Nephron progenitor cell (in vitro differentiated cells): ENCODE measurements around the gene DHX58.
A peak's percentile ranks its signal among the peaks of the same experiment; 100 is the strongest.

Experiments used
- DNase-seq: peaks from one replicate; pipeline ENCODE4 v3.0.0; 2021
- H3K27ac Mint-ChIP-seq: 2 replicates; pipeline ENCODE4 v1.8.0; 2021; ENCODE audit warnings: mild to moderate bottlenecking, moderate library complexity, mixed read lengths
- H3K27me3 Mint-ChIP-seq: 2 replicates; pipeline ENCODE4 v1.8.0; 2021; ENCODE audit warnings: mild to moderate bottlenecking, low read depth, mixed read lengths; ENCODE audit not compliant: poor library complexity
- H3K36me3 Mint-ChIP-seq: 2 replicates; pipeline ENCODE4 v1.8.0; 2021; ENCODE audit warnings: low read depth, mixed read lengths
- H3K4me1 Mint-ChIP-seq: 2 replicates; pipeline ENCODE4 v1.8.0; 2021; ENCODE audit warnings: mixed read lengths
- H3K4me3 Mint-ChIP-seq: 2 replicates; pipeline ENCODE4 v1.8.0; 2021; ENCODE audit warnings: mild to moderate bottlenecking, moderate library complexity, mixed read lengths
- H3K9me3 Mint-ChIP-seq: 2 replicates; pipeline ENCODE4 v1.8.0; 2021; ENCODE audit warnings: mild to moderate bottlenecking, moderate library complexity, mixed read lengths
- TF ChIP-seq, protein P1 (sequence below): fragments of 200-600 bp; sonication (generic); IDR thresholded peaks from 2 replicates; pipeline ENCODE4 v1.5.0; 2021; ENCODE audit warnings: antibody characterized with exemption

DHX58 gene

GRCh38 chr17:42096360-42097111, 16.0 kb downstream of the DHX58 start:
- peak overlapping the region; percentile 25 for H3K4me3 Mint-ChIP-seq
- no peak for DNase-seq
- H3K9me3 Mint-ChIP-seq, result no peaks in the 10 kb centered on the region
- TF ChIP-seq, protein P1, sequence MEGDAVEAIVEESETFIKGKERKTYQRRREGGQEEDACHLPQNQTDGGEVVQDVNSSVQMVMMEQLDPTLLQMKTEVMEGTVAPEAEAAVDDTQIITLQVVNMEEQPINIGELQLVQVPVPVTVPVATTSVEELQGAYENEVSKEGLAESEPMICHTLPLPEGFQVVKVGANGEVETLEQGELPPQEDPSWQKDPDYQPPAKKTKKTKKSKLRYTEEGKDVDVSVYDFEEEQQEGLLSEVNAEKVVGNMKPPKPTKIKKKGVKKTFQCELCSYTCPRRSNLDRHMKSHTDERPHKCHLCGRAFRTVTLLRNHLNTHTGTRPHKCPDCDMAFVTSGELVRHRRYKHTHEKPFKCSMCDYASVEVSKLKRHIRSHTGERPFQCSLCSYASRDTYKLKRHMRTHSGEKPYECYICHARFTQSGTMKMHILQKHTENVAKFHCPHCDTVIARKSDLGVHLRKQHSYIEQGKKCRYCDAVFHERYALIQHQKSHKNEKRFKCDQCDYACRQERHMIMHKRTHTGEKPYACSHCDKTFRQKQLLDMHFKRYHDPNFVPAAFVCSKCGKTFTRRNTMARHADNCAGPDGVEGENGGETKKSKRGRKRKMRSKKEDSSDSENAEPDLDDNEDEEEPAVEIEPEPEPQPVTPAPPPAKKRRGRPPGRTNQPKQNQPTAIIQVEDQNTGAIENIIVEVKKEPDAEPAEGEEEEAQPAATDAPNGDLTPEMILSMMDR, result no peak
- peaks cover 59% of the 10 kb centered on the region for H3K4me1 Mint-ChIP-seq
- peak overlapping the region; percentile 51 for H3K27ac Mint-ChIP-seq
- no peaks in the 10 kb centered on the region for H3K36me3 Mint-ChIP-seq
- peaks cover 38% of the 10 kb centered on the region for H3K27me3 Mint-ChIP-seq

DNA sequence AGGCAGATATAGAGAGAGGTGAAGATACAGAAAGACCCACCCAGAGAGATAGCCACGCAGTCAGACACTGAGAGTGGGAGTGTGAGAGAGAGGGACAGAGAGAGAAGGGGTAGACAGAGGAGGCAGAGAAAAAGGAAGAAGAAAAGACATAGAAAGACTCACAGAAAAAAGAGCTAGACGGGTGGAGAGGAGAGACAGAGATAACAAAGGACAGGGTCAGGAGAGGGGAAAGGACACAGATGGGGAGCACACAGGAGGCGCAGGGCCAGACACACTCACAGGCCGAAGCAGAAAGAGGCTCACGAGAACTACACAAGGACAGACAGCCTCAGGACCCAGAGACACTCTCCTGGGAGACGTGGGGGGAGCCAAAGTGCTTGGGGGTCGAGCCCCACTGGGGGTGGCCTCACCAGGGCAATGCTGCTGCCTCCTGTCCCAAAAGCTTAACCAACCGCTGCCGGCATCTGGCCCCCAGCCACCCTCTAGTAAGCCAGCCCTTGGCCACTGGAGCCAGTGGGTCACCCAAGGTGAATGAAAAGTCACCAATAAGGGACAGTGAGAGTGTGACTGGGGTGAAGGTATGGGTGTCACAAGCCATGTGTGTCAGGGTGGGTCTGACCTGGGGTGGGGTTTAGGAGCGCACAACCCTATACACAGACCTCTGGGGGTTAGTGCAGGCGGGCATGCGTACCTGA, 18.0 kb downstream of the DHX58 start:
- DNase-seq, result no peak
- Mint-ChIP-seq H3K4me3 (no peak overlapping the region), H3K9me3 (no peaks in the 10 kb centered on the region), H3K27me3 (peaks cover 30% of the 10 kb centered on the region), H3K36me3 (no peaks in the 10 kb centered on the region), H3K27ac (peak overlapping the region; percentile 1), H3K4me1 (peaks cover 74% of the 10 kb centered on the region)
- TF ChIP-seq, protein P1, result no peak

- no peaks in the 10 kb centered on the region for H3K9me3 Mint-ChIP-seq
- H3K4me3 Mint-ChIP-seq, result no peak overlapping the region
- no peaks in the 10 kb centered on the region for H3K36me3 Mint-ChIP-seq
- H3K4me1 Mint-ChIP-seq, result peaks cover 78% of the 10 kb centered on the region
- DNase-seq, result no peak
- peaks cover 23% of the 10 kb centered on the region for H3K27me3 Mint-ChIP-seq
- no peak overlapping the region for H3K27ac Mint-ChIP-seq
- TF ChIP-seq, protein P1, result no peak
These were observed 19.6 kb downstream of the DHX58 start for GRCh38 chr17:42092939-42093338.

GRCh38 chr17:42090964-42091790, 21.3 kb downstream of the DHX58 start:
- peak overlapping the region; percentile 35 for H3K27ac Mint-ChIP-seq
- H3K36me3 Mint-ChIP-seq, result no peaks in the 10 kb centered on the region
- H3K9me3 Mint-ChIP-seq, result no peaks in the 10 kb centered on the region
- H3K27me3 Mint-ChIP-seq, result peaks cover 6% of the 10 kb centered on the region
- H3K4me3 Mint-ChIP-seq, result no peak overlapping the region
- H3K4me1 Mint-ChIP-seq, result peaks cover 73% of the 10 kb centered on the region
- no peak for DNase-seq
- TF ChIP-seq, protein P1, result no peak

- no peak for DNase-seq
- Mint-ChIP-seq H3K36me3 (no peaks in the 10 kb centered on the region), H3K4me1 (peaks cover 55% of the 10 kb centered on the region), H3K27ac (no peak overlapping the region), H3K9me3 (no peaks in the 10 kb centered on the region), H3K27me3 (peaks cover 5% of the 10 kb centered on the region), H3K4me3 (no peak overlapping the region)
- TF ChIP-seq, protein P1, result no peak
These were observed 23.8 kb downstream of the DHX58 start for GRCh38 chr17:42088736-42089135.
